Ovary (tissue), 3 donors: ENCODE measurements around the gene PLA2G12A.

Experiments
- EP300 ChIP-seq: sonication (generic); formaldehyde crosslinking; IDR thresholded peaks from one replicate; pipeline ENCODE4 v1.6.1; 2017; ENCODE audit warnings: antibody characterized with exemption
- POLR2A ChIP-seq: fragments of 450-650 bp; IDR thresholded peaks from one replicate; pipeline ENCODE4 v1.6.1; 2017; ENCODE audit warnings: antibody characterized with exemption, mild to moderate bottlenecking, moderate library complexity
- TF ChIP-seq, protein P1 (sequence below), 3 donors: fragments of 450-650 bp in 2 of 3; fragments of 200-600 bp in 1 of 3; IDR thresholded peaks; one replicate each; pipeline versions ENCODE4 v1.5.1 to v1.8.0; 2016 to 2022; ENCODE audit warnings: antibody characterized with exemption in 3 of 3, mild to moderate bottlenecking in 1 of 3
- donor health status: DM: no; HTN: no; CAD: no.

GRCh38 chr4:109721033-109721432, 8.8 kb downstream of the PLA2G12A start:
- TF ChIP-seq, protein P1, sequence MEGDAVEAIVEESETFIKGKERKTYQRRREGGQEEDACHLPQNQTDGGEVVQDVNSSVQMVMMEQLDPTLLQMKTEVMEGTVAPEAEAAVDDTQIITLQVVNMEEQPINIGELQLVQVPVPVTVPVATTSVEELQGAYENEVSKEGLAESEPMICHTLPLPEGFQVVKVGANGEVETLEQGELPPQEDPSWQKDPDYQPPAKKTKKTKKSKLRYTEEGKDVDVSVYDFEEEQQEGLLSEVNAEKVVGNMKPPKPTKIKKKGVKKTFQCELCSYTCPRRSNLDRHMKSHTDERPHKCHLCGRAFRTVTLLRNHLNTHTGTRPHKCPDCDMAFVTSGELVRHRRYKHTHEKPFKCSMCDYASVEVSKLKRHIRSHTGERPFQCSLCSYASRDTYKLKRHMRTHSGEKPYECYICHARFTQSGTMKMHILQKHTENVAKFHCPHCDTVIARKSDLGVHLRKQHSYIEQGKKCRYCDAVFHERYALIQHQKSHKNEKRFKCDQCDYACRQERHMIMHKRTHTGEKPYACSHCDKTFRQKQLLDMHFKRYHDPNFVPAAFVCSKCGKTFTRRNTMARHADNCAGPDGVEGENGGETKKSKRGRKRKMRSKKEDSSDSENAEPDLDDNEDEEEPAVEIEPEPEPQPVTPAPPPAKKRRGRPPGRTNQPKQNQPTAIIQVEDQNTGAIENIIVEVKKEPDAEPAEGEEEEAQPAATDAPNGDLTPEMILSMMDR (IDR thresholded peaks at IDR 0.05): no peak
- TF ChIP-seq POLR2A (no peak), EP300 (no peak)
